HCT116 (cell line): Measurements from ENCODE around the gene TBC1D28.

Experiments used
- CTCF ChIP-seq, 3 experiments: fragments of 200-600 bp in 1 of 3; sonication (generic) in 1 of 3; IDR thresholded peaks in 2 of 3; conservative IDR thresholded peaks in 1 of 3; 2 replicates each; pipeline ENCODE4 v1.5.1; 2012 to 2017; ENCODE audit warnings: low read depth in 2 of 3, low read length in 2 of 3, antibody characterized with exemption in 1 of 3, borderline replicate concordance in 1 of 3, control low read depth in 1 of 3, mild to moderate bottlenecking in 1 of 3, mixed read lengths in 1 of 3, mixed run types in 1 of 3, moderate library complexity in 1 of 3; ENCODE audit not compliant: insufficient read depth in 1 of 3
- POLR2A ChIP-seq: IDR thresholded peaks from 2 replicates; pipeline ENCODE4 v1.7.0; 2011; ENCODE audit warnings: borderline replicate concordance; ENCODE audit not compliant: insufficient read depth, insufficient read length; ENCODE audit errors: extremely low read depth
- POLR2AphosphoS5 ChIP-seq: IDR thresholded peaks from 2 replicates; pipeline ENCODE4 v1.6.1; 2011; ENCODE audit warnings: mild to moderate bottlenecking, low read depth, low read length, moderate library complexity
- YY1 ChIP-seq: IDR thresholded peaks from 2 replicates; pipeline ENCODE4 v1.6.1; 2011; ENCODE audit warnings: low read length, low read depth, moderate library complexity, mild to moderate bottlenecking; ENCODE audit not compliant: insufficient replicate concordance; ENCODE audit errors: extremely low read depth
- ZFX ChIP-seq: fragments of 450-650 bp; IDR thresholded peaks from 2 replicates; pipeline ENCODE4 v1.6.1; 2017

- TF ChIP-seq ZFX, result no peak
- TF ChIP-seq CTCF (IDR thresholded peaks at IDR 0.05 in 2 of 3, conservative IDR thresholded peaks at IDR 0.05 in 1 of 3; ENCODE audit: borderline replicate concordance in 1 of 3, insufficient read depth in 1 of 3, low read depth in 2 of 3, low read length in 2 of 3), result no peak
- TF ChIP-seq YY1, result no peak
- TF ChIP-seq POLR2A, result no peak
- no peak for TF ChIP-seq POLR2AphosphoS5
These were observed 17.9 kb downstream of the TBC1D28 start for GRCh38 chr17:18626152-18626870.
